Activated CD4-positive, alpha-beta T cell treated with anti-CD3 and anti-CD28 coated beads, Interleukin-10, Interleukin-2, amounts not matched to agents 100 ng/mL and 50 ng/mL, durations not matched to agents 16 hours and 8 hours (primary cell): ENCODE results near the gene CDH18.

Experiments
- DNase-seq: peaks from one replicate; pipeline ENCODE4 v3.0.0-alpha.2; 2020

The CDH18 gene

DNA sequence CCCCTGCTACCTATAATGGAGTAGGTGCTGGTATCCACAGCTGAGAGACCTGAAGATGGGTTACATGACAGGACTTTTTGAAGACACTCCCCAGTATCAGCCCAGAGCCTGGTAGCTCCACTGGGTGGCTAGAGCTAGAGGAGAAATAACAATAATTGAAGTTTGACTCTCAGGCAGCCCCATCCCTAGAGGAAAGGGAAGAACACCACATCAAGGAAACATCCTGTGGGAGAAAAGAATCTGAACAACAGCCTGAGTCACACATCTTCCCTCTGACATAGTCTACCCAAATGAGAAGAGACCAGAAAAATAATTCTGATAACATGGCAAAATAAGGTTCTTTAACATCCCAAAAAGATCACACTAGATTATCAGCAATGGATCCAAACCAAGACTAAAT, 432.1 kb downstream of the CDH18 start:
- no peak for DNase-seq

DNA sequence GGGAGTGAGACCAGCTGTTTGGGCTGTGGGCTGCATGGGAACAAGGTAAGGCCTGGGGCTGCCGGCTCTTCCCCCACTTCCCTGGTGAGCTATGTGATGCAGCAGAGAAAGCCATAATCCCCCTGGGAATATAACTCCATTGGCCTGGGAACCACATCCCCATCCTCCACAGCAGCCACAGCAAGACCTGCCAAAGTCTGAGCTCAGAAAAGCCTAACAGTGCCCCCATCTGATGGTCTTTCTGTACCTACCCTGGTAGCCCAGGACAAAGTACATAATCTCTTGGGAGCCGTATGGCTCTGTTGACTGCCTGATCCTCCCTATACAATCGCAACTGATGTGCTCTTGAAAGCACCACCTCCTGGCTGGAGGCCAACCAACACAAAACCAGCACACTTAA, 432.6 kb downstream of the CDH18 start:
- DNase-seq: no peak

DNA sequence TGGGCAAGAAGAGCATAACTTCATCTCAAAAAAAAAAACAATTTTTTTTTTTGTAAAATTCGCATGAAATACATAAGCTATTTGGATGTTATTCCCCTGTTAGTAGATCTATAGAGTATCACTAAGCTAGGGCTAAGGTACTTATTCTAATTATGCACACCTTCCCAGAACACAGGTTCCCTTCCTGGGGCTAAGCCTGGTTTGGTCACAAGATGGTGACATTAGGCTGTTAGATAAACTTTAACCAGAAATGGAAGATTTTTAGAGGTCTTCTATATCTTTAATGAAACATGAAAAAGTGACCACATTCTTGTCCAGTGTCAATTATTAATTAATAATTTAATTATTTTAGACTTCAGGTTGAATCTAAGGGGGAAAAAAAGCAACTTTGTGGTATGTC, 433.5 kb downstream of the CDH18 start:
- DNase-seq: no peak

DNA sequence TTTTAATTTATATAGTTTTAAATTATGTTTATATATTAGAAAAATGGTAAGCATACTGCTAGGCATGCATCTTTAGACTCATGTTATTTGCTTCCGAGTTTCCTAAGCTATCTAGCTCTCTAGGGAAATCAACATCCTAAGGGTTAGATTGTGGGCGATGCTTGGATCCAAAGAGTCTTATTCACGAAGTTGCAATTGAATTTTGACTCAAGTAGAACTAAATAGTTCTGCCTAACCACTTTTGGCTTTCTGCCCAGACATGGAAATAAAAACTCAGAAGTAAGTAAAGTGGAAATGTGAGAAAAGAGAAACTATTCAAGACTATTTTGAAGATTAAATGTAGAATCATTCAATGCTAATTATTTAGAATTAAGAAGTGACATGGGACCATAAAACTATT, 440.4 kb downstream of the CDH18 start:
- DNase-seq: no peak

DNA sequence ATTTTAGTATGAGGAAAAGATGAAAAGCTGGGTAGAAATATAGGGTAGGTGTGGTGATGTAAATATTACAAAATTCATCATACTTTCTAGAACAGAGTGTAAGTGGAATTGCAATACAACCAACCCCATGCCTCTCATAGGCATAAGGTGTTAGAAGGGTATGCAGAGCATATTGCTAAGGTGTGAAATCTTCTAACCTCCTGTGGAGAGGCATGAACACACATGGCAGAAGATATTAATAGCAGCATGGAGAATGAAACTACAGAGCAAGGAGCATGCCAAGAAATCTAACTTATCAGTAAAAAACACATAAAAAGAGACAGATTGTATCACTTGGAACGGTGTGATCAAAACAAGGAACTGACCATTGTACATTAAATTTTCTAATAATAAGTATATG, 441.5 kb downstream of the CDH18 start:
- DNase-seq: no peak

DNA sequence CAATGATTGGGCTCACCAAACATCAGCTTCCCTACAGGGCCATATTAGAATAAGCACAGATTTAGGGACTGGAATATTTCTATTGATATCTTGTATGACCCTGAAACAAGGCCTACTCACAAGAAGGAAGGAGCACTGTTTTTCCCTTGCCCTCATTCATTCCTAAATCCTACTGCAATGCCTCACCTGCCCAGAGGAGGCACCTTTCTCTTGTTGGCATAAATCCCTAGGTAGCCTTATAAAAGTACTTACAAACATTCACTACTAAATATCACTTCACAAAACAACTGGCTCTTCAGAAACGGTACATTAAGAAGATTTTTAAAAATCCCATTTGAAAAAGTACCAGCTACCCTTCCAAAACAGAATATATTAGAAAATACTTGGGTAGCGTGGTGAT, 449.4 kb downstream of the CDH18 start:
- no peak for DNase-seq

DNA sequence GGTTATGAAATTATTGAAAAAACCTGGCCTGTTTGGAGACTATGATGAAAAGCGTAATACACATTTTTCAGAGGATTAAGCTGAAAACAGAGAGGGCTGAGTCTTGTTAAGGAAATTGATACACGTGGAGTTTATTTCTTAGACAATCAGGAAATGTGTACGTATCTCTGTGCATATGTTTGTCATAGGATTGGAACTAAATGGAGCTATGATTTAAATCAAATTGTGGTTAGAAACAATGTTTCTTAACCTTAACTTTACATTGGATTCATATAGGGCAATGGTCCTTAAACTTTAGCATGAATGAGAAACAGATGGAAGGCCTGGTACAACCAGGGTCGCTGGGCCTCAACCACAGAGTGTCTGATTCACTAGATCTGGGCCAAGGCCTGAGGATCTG, 451.6 kb downstream of the CDH18 start:
- DNase-seq: no peak

DNA sequence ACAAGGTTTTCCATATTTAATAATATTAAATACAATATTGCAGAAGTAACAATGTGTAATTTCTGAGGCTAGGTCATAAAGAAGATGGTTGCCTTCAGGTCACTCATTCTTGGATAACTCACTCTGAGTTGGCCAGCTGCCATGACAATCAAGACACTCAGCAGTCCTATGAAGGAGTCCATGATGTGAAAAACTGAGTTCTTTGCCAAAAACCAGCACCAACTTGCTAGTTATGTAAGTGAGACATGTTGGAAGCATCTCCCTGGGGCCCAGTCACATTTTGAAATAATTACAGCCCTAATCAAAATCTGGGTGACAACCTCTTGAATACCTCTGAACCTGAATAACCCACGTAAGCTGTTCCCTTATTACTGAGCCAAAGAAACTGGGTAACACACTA, 453.2 kb downstream of the CDH18 start:
- no peak for DNase-seq

DNA sequence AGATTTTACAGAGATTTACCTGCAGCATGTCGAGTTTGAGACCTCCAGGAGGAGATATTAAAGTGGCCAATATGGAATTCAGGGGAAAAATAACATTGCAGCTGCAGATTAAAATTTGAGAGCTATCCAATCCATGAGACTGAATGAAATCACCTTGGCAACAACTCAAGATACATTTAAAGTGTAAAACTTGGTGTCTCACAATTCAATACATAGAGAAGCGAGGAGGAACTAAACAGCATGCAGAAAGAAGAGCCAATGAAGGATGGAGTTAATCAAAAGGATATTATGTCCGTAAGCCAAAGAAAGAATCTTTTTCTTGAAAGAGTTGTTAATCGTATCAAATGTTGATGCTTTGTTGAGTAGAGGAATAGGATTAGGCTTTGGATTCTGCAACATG, 455.1 kb downstream of the CDH18 start:
- no peak for DNase-seq

DNA sequence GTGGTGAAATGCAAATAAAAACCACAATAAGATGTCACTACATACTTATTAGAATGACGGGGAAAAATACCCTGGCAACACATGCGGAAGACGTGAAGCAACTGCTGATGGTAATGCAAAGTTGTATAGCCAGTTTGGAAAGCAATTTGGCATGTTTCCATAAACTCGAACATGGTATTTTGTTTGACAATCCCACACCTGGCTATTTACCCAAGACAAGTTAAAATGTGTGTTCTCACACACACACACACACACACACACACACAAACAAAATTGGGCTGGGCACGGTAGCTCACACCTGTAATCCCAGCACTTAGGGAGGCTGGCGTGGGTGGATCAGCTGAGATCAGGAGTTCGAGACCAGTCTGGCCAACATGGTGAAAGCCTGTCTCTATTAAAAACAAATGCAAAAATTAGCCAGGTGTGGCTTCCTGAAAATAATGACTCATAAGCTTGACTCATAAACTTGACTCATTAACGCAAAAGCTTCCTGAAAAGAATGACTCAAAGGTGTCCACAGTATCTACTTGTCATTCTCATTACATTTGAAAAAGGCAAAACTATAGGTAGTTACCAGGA, 456.5 kb downstream of the CDH18 start:
- DNase-seq: peak; percentile 13

DNA sequence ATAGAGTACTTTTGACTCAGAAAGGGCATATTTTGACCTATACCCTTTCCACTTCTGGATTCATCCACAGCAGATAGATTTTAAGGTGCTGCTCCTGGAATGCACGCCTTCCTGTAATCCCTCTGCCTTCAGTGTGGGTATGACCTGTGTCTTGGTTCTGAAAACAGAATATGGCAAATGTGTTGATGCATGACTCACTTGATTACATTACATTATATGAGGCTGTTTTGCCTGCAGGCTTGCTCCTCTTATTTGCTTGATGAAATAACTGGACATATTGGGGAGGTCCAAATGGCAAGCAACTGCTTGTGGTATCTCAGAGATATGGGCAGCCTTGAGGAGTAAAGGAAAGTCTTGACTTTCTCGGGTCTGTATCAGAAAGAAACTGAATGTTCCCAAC, 468.6 kb downstream of the CDH18 start:
- DNase-seq: no peak

DNA sequence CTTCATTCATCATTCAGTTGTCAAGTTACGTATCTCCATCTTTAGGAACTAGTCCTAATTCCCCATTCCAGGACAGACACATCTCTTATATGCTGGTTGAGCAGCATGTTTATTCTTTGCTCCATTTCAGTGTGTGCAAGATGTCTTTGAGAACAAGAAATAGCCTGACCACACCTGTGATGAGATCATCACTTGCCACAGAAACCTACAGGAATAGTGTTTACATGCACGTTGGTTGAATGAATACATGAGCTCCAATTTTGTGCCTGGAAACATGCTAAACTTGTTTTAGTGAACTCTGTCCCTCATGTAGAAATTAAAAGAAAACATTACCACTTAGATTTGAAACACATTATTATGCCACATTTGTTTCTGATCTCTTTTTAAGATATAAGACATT, 489.1 kb downstream of the CDH18 start:
- DNase-seq: no peak

DNA sequence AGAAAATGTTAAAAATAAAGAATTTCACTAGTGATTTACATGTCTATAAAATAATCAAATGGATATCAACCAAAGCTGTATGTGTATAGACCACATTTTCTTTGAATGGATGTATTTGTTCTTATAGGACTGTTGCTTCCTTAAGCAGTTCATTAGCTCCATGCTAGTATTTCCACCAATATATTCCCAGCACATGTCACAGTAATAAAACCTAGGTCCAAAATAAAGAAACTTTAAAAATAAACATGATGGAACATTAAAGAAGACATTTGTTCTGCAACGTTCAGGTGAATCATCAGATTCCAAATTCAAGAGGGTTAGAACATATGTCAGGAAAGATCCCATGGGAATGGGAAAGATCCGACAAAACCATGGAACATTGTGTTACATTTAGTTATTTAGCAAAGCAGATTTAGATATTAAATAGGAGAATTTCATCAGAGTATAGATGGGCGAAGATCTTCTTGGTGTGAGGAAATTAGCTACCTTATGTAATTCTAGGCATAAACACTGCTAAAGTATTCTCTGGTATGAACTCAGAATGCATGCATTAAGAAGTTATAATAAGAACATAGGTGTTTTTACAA, 490.7 kb downstream of the CDH18 start:
- DNase-seq: no peak

DNA sequence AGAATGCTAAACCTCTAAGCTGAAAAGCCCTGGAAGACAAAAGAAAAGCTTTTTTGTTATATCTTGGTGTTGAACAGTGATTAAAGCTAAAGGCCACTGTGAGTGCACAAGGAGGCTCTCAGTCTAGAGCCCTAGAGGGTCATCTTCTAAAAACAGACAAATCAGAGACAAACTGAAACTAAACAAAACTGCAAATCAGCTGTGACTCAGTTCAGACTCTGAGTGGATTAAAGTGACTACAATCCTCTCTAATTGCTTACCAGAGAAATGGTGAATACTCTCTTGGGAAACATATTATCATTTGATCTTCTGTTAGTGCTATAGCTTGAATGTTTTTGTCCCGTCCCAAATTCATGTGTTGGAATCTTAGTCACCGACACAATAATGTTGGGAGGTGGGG, 491.9 kb downstream of the CDH18 start:
- no peak for DNase-seq

DNA sequence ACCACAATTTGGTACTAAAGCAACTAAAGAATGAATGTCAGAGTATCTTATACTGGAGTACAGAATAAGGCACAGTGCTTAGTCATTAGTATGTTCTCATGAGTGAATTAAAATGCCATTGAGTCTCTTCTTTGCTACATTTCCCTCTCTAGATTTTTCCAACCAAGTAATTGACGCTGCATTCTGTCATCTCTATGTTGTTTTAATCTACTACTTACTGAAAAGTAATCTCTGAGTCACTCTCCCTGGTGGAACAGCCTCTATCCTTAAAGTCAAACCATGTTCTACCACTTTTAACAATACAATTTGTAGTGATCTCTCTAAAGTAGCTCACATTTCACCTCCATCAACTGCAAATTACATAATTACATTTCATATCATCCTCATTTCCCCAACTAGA, 495.1 kb downstream of the CDH18 start:
- no peak for DNase-seq

DNA sequence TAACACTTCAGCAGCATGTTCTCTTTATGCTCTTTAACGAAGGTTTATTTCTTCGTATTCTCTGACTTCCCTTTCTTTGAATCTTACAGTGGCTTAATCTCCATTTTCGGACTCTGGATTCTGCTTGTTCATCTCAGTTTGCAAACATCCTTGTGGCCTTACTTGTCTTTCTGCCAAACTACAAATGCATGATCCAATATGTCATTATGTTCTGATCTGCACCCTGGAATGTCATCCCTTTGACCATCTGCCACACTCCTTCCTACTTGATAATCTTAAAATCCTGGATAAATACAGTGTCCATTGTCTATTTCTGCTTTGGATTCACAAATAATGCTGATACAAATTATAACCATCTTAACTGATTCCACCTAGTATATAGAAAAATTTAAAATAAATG, 499.2 kb downstream of the CDH18 start:
- no peak for DNase-seq

DNA sequence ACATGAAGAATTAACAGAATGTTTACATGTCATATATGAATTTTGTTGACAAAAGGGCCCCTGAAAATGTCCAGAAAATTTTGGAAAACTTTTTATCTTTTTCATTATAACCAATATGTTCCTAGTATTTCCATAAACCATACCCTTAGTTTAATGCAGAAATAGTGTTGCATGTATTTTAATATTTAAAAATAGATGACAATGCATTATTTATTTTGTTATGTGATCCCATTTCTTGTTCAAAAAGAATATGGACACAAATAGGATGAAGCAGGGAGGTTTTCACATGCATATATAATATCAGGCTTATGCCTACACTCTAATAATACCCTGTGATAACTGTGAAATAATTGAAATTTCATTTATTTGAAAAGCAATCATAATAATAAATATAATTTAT, 500.5 kb downstream of the CDH18 start:
- DNase-seq: no peak

DNA sequence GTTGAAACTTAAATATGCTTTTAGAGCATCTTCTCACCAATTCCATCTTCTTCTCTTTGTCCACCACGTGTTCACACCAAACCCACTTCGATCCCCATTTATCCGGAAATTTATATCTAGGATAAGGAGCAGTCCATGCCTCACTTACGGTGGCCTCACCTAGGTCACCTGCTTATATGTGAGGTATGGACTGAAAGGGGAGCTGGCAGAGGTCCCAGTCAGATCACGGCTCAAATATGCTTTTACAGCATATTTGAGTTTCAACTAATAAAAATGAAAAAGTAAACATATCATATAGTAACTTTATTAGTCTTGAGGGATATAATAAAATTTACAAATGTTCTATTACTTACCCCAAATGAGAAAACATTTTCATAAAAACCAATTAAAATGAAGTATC, 508.4 kb downstream of the CDH18 start:
- DNase-seq: no peak

DNA sequence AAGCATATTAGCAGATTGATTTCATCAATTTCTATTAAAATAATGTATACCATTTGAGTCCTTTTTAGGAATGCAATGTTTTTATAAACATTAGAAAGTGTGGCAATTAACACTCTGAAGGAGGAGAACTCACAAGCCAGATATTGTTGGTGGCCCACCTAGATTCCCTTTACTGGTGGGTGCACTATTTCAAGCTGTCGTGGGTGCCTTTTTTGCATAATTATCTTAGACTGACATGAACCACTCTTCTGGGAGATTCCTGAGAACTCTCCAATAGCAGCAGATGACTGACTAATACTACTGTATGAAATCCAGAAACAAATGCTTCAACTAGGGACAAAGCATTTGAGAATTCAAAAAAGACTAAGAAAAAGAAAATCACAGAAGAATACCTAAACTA, 526.0 kb downstream of the CDH18 start:
- no peak for DNase-seq

DNA sequence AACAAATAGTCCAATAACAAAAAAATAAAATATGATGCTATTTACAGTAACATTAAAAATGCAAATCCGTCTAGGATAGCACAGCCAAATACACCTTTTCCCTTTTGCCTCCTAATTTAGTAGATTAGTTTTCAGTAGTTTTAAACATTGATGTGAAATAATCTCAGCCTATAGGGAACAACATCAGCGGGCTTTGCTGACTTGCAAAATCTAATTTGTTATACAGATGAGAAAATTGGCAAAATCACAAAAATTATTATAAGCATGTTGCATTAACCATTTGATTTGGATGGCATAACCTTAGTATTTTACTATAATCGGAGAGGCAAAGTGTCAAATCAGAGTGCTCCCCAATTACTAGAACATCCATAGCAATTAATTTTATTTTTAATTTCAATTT, 563.5 kb downstream of the CDH18 start:
- DNase-seq: no peak
